Measurements from ENCODE around the gene GPATCH2. TPM values are rescaled to one million over a fixed set of nuclear protein-coding genes. Genes with fewer than 3 reads are reported as not detected.

Gene GPATCH2
- total and polyA plus RNA-seq, 10 of the 15 experiments (the other 5 are each of a cell fraction or from before 2014, with no cell fraction given) = 3.2 to 12.2 (median 5.4) TPM

- TF ChIP-seq SIX5 (IDR thresholded peaks at IDR 0.05; ENCODE audit: low read depth, low read length, severe bottlenecking) (no peak), KLF5 (IDR thresholded peaks at IDR 0.05; ENCODE audit: partially characterized antibody) (no peak), SMARCA5 (IDR thresholded peaks at IDR 0.05) (no peak), CEBPB (IDR thresholded peaks at IDR 0.05; ENCODE audit: borderline replicate concordance in 1 of 2, low read depth in 2 of 2, low read length in 2 of 2) (no peak), CBFB (IDR thresholded peaks at IDR 0.05; ENCODE audit: low read depth) (no peak), POU2F2 (IDR thresholded peaks at IDR 0.05; ENCODE audit: borderline replicate concordance, low read depth, low read length) (no peak)
Observed at GRCh38 chr1:217539510-217539909, 91.4 kb downstream of the GPATCH2 start (continued).

- Histone ChIP-seq H3K9ac (ENCODE audit: control insufficient read depth, insufficient read depth, low read length) (no peak overlapping the region), H3K4me2 (ENCODE audit: control insufficient read depth, insufficient read depth) (no peak overlapping the region), H3K4me1 (ENCODE audit: control insufficient read depth, insufficient read depth, low read length) (no peaks in the 10 kb centered on the region), H4K20me1 (ENCODE audit: control insufficient read depth, insufficient read depth) (no peaks in the 10 kb centered on the region), H3K36me3 (ENCODE audit: control insufficient read depth in 2 of 2, insufficient read depth in 2 of 2, low read length in 1 of 2) (no peaks in the 10 kb centered on the region), H3K27ac (ENCODE audit: control insufficient read depth, insufficient read depth) (no peak overlapping the region), H3K4me3 (no peak overlapping the region), H3K9me3 (replicated peaks; ENCODE audit: control insufficient read depth, insufficient read depth, low read length) (no peaks in the 10 kb centered on the region), H3K27me3 (replicated peaks in 1 of 2; ENCODE audit: control insufficient read depth in 2 of 2, insufficient read depth in 2 of 2, low read length in 1 of 2) (no peaks in the 10 kb centered on the region), H3K79me2 (ENCODE audit: control insufficient read depth, insufficient read depth, low read length) (no peaks in the 10 kb centered on the region), H2AFZ (ENCODE audit: control insufficient read depth, low read depth, low read length) (no peak overlapping the region)
- ChIA-PET SMC1A (ENCODE audit: uncharacterized antibody, unreplicated experiment) (no interaction called here), CTCF (no interaction called here), POLR2A (no interaction called here), RAD21 (ENCODE audit: unreplicated experiment) (no interaction called here)
- FAIRE-seq (no peak), DNase-seq (ENCODE audit: low read depth, low spot score) (no peak), ATAC-seq (no peak)
- in situ Hi-C loops (cut with MboI) (no loop called here), intact Hi-C loops (cut with micrococcal nuclease; ENCODE audit: unreplicated experiment) (no loop called here)
- WGBS (ENCODE audit: insufficient coverage, insufficient replicate concordance, low lambda C conversion rate, missing lambda C conversion rate) = 94% methylated on average over 9 of the region's 9 CpGs
- TF ChIP-seq NFIC (IDR thresholded peaks at IDR 0.05; ENCODE audit: low read depth, low read length) = no peak
- no peak for TF ChIP-seq SIN3A (IDR thresholded peaks at IDR 0.05; ENCODE audit: low read depth, low read length)
- TF ChIP-seq RBBP5 (conservative IDR thresholded peaks at IDR 0.05) = no peak
- TF ChIP-seq TCF7 (IDR thresholded peaks at IDR 0.05; ENCODE audit: borderline replicate concordance) = no peak
- no peak for TF ChIP-seq POU2F2 (IDR thresholded peaks at IDR 0.05; ENCODE audit: borderline replicate concordance, low read depth, low read length)
- TF ChIP-seq CHD1 (IDR thresholded peaks at IDR 0.05; ENCODE audit: low read depth, low read length) = no peak
- TF ChIP-seq SMAD5 (IDR thresholded peaks at IDR 0.05; ENCODE audit: low read depth) = no peak
- no TSS peak for BruUV-seq (replicated peaks)
Observed at GRCh38 chr1:217535601-217536377, 95.1 kb downstream of the GPATCH2 start.

Measured in GM12878 (cell line).